NCI-H774 (cell line): ENCODE measurements around the gene OCRL.

Experiments used
- DNase-seq: peaks from one replicate; lab custom pipeline; 2025; lab: John Stamatoyannopoulos, UW

The OCRL gene

GRCh38 chrX:129585167-129585566 is 45.1 kb downstream of the OCRL start:
- DNase-seq = no peak

GRCh38 chrX:129585691-129586090 is 45.6 kb downstream of the OCRL start:
- no peak for DNase-seq

GRCh38 chrX:129586446-129586845 is 46.4 kb downstream of the OCRL start:
- no peak for DNase-seq

GRCh38 chrX:129590596-129590995 is 50.5 kb downstream of the OCRL start:
- no peak for DNase-seq

GRCh38 chrX:129593137-129593536 is 53.1 kb downstream of the OCRL start:
- DNase-seq = no peak

- DNase-seq = no peak
These were observed 54.7 kb downstream of the OCRL start for GRCh38 chrX:129594781-129595180.

GRCh38 chrX:129596077-129596476 is 56.0 kb downstream of the OCRL start:
- no peak for DNase-seq

GRCh38 chrX:129597905-129598304 is 57.8 kb downstream of the OCRL start:
- DNase-seq = no peak

GRCh38 chrX:129599499-129599898 is 59.4 kb downstream of the OCRL start:
- no peak for DNase-seq

GRCh38 chrX:129599996-129600395 is 59.9 kb downstream of the OCRL start:
- no peak for DNase-seq

GRCh38 chrX:129600981-129601424 is 60.9 kb downstream of the OCRL start:
- peak; percentile 15 for DNase-seq

GRCh38 chrX:129606918-129607317 is 66.9 kb downstream of the OCRL start:
- peak; percentile 31 for DNase-seq

GRCh38 chrX:129608496-129608895 is 68.4 kb downstream of the OCRL start:
- no peak for DNase-seq

GRCh38 chrX:129609395-129609794 is 69.3 kb downstream of the OCRL start:
- no peak for DNase-seq

- DNase-seq = no peak
These were observed 72.3 kb downstream of the OCRL start for GRCh38 chrX:129612396-129612795.

GRCh38 chrX:129613596-129613995 is 73.5 kb downstream of the OCRL start:
- DNase-seq = no peak

- no peak for DNase-seq
These were observed 74.6 kb downstream of the OCRL start for GRCh38 chrX:129614481-129615255.

- DNase-seq = no peak
These were observed 77.4 kb downstream of the OCRL start for GRCh38 chrX:129617420-129617819.

GRCh38 chrX:129618997-129619396 is 78.9 kb downstream of the OCRL start:
- no peak for DNase-seq

- no peak for DNase-seq
These were observed 82.8 kb downstream of the OCRL start for GRCh38 chrX:129622757-129623301.

- no peak for DNase-seq
These were observed 86.0 kb downstream of the OCRL start for GRCh38 chrX:129626026-129626425.

GRCh38 chrX:129629837-129630236 is 89.8 kb downstream of the OCRL start:
- no peak for DNase-seq

- no peak for DNase-seq
These were observed 91.8 kb downstream of the OCRL start for GRCh38 chrX:129631849-129632248.

- no peak for DNase-seq
These were observed 92.4 kb downstream of the OCRL start for GRCh38 chrX:129632443-129632842.
